Vagina (tissue), 2 donors: Measurements from ENCODE around the gene CDCP1.

ENCODE experiments used
- CTCF ChIP-seq, 3 experiments: fragments of 450-650 bp in 2 of 3; fragments of 200-600 bp in 1 of 3; sonication (generic) in 1 of 3; IDR thresholded peaks; one replicate each; pipeline ENCODE4 v1.5.1; 2017 to 2019; ENCODE audit warnings: antibody characterized with exemption in 3 of 3, mild to moderate bottlenecking in 2 of 3, moderate library complexity in 2 of 3
- POLR2A ChIP-seq, 2 donors: fragments of 450-650 bp; IDR thresholded peaks; one replicate each; pipeline ENCODE4 v1.6.1; 2017; ENCODE audit warnings: antibody characterized with exemption in 2 of 2, mild to moderate bottlenecking in 2 of 2, moderate library complexity in 2 of 2
- POLR2AphosphoS5 ChIP-seq, 2 donors: sonication (generic); formaldehyde crosslinking; IDR thresholded peaks; one replicate each; pipeline ENCODE4 v1.9.0; 2017; ENCODE audit warnings: antibody characterized with exemption in 2 of 2, mild to moderate bottlenecking in 2 of 2, low read depth in 1 of 2; ENCODE audit not compliant: insufficient read depth in 1 of 2

GRCh38 chr3:45178183-45179023 lies 32.2 kb upstream of the CDCP1 start:
- TF ChIP-seq CTCF (IDR thresholded peaks at IDR 0.05) (no peak), POLR2AphosphoS5 (IDR thresholded peaks at IDR 0.05; ENCODE audit: insufficient read depth in 1 of 2, low read depth in 1 of 2) (no peak), POLR2A (IDR thresholded peaks at IDR 0.05) (no peak)
